ENCODE results near the gene PELO.

PELO gene

GRCh38 chr5:52776116-52776515, 11.6 kb upstream of the PELO start:
- TF ChIP-seq ARNT (IDR thresholded peaks at IDR 0.05), result no peak
- TF ChIP-seq ZNF384 (IDR thresholded peaks at IDR 0.05), result no peak
- TF ChIP-seq LEF1 (IDR thresholded peaks at IDR 0.05; ENCODE audit: borderline replicate concordance), result no peak
- no peak for TF ChIP-seq FOXK2 (IDR thresholded peaks at IDR 0.05)
- no peak for TF ChIP-seq ELF4 (IDR thresholded peaks at IDR 0.05)
- no peak for TF ChIP-seq SP1 (IDR thresholded peaks at IDR 0.05)
- no peak for TF ChIP-seq FOXA1 (IDR thresholded peaks at IDR 0.05)
- TF ChIP-seq NFRKB (IDR thresholded peaks at IDR 0.05), result no peak
- no peak for TF ChIP-seq CTBP1 (IDR thresholded peaks at IDR 0.05; ENCODE audit: borderline replicate concordance)
- no peak for TF ChIP-seq FOXM1 (IDR thresholded peaks at IDR 0.05; ENCODE audit: borderline replicate concordance)
- TF ChIP-seq BHLHE40 (IDR thresholded peaks at IDR 0.05; ENCODE audit: borderline replicate concordance), result no peak
- no peak for TF ChIP-seq TARDBP (IDR thresholded peaks at IDR 0.05)
- no peak for TF ChIP-seq HDGF (IDR thresholded peaks at IDR 0.05; ENCODE audit: borderline replicate concordance)
- no peak for TF ChIP-seq L3MBTL2 (conservative IDR thresholded peaks at IDR 0.05)
- no peak for TF ChIP-seq SUZ12 (IDR thresholded peaks at IDR 0.05)
- no peak for TF ChIP-seq PKNOX1 (IDR thresholded peaks at IDR 0.05)
- DNase-seq (ENCODE audit: extremely low spot score), result no peak
- ChIA-PET POLR2A (no interaction called here), CTCF (interaction anchor here (0.6 kb wide), 1 partner anchor 313 kb away, joined by 3 read pairs; no protein-coding TSS in a partner anchor)

GRCh38 chr5:52777186-52777585, 10.5 kb upstream of the PELO start:
- TF ChIP-seq LEF1 (IDR thresholded peaks at IDR 0.05; ENCODE audit: borderline replicate concordance) (no peak), FOXK2 (IDR thresholded peaks at IDR 0.05) (no peak), FOXA1 (IDR thresholded peaks at IDR 0.05) (no peak), ARNT (IDR thresholded peaks at IDR 0.05) (no peak), TARDBP (IDR thresholded peaks at IDR 0.05) (no peak), HDGF (IDR thresholded peaks at IDR 0.05; ENCODE audit: borderline replicate concordance) (no peak), BHLHE40 (IDR thresholded peaks at IDR 0.05; ENCODE audit: borderline replicate concordance) (no peak), NFRKB (IDR thresholded peaks at IDR 0.05) (no peak), PKNOX1 (IDR thresholded peaks at IDR 0.05) (no peak), ZNF384 (IDR thresholded peaks at IDR 0.05) (no peak), CTBP1 (IDR thresholded peaks at IDR 0.05; ENCODE audit: borderline replicate concordance) (no peak), ELF4 (IDR thresholded peaks at IDR 0.05) (no peak), SP1 (IDR thresholded peaks at IDR 0.05) (no peak), FOXM1 (IDR thresholded peaks at IDR 0.05; ENCODE audit: borderline replicate concordance) (no peak), SUZ12 (IDR thresholded peaks at IDR 0.05) (no peak), L3MBTL2 (conservative IDR thresholded peaks at IDR 0.05) (no peak)
- POLR2A ChIA-PET, result no interaction called here
- CTCF ChIA-PET, result interaction anchor here (0.6 kb wide), 1 partner anchor 9 kb away, joined by 3 read pairs; no protein-coding TSS in a partner anchor
- no peak for DNase-seq (ENCODE audit: extremely low spot score)

- ChIA-PET CTCF (no interaction called here), POLR2A (interaction anchor here (0.7 kb wide), 1 partner anchor 331 kb away, joined by 3 read pairs; the partner anchor contains the start of gene MOCS2)
- DNase-seq (ENCODE audit: extremely low spot score), result no peak
- TF ChIP-seq FOXA1 (IDR thresholded peaks at IDR 0.05) (no peak), L3MBTL2 (conservative IDR thresholded peaks at IDR 0.05) (no peak), ELF4 (IDR thresholded peaks at IDR 0.05) (no peak), CTBP1 (IDR thresholded peaks at IDR 0.05; ENCODE audit: borderline replicate concordance) (no peak), FOXK2 (IDR thresholded peaks at IDR 0.05) (no peak), HDGF (IDR thresholded peaks at IDR 0.05; ENCODE audit: borderline replicate concordance) (no peak), NFRKB (IDR thresholded peaks at IDR 0.05) (no peak), BHLHE40 (IDR thresholded peaks at IDR 0.05; ENCODE audit: borderline replicate concordance) (no peak), LEF1 (IDR thresholded peaks at IDR 0.05; ENCODE audit: borderline replicate concordance) (no peak), TARDBP (IDR thresholded peaks at IDR 0.05) (no peak)
Observed at GRCh38 chr5:52778781-52779180, 8.9 kb upstream of the PELO start.

GRCh38 chr5:52779213-52779612, 8.5 kb upstream of the PELO start:
- POLR2A ChIA-PET, result no interaction called here
- CTCF ChIA-PET, result no interaction called here

GRCh38 chr5:52783226-52783959, 4.3 kb upstream of the PELO start:
- CTCF ChIA-PET, result no interaction called here
- TF ChIP-seq NFRKB (IDR thresholded peaks at IDR 0.05) (no peak), SUZ12 (IDR thresholded peaks at IDR 0.05) (no peak), ARNT (IDR thresholded peaks at IDR 0.05) (no peak), LEF1 (IDR thresholded peaks at IDR 0.05; ENCODE audit: borderline replicate concordance) (no peak), FOXM1 (IDR thresholded peaks at IDR 0.05; ENCODE audit: borderline replicate concordance) (no peak)
- POLR2A ChIA-PET, result no interaction called here
- DNase-seq (ENCODE audit: extremely low spot score), result no peak

More at GRCh38 chr5:52779213-52779612, 8.5 kb upstream of the PELO start:
- TF ChIP-seq FOXK2 (IDR thresholded peaks at IDR 0.05) (no peak), SUZ12 (IDR thresholded peaks at IDR 0.05) (no peak), FOXM1 (IDR thresholded peaks at IDR 0.05; ENCODE audit: borderline replicate concordance) (no peak), HDGF (IDR thresholded peaks at IDR 0.05; ENCODE audit: borderline replicate concordance) (no peak), FOXA1 (IDR thresholded peaks at IDR 0.05) (no peak), SP1 (IDR thresholded peaks at IDR 0.05) (no peak), BHLHE40 (IDR thresholded peaks at IDR 0.05; ENCODE audit: borderline replicate concordance) (no peak), ELF4 (IDR thresholded peaks at IDR 0.05) (no peak), NFRKB (IDR thresholded peaks at IDR 0.05) (no peak), TARDBP (IDR thresholded peaks at IDR 0.05) (no peak), CTBP1 (IDR thresholded peaks at IDR 0.05; ENCODE audit: borderline replicate concordance) (no peak), ZNF384 (IDR thresholded peaks at IDR 0.05) (no peak), L3MBTL2 (conservative IDR thresholded peaks at IDR 0.05) (no peak), PKNOX1 (IDR thresholded peaks at IDR 0.05) (no peak), ARNT (IDR thresholded peaks at IDR 0.05) (no peak)
- no peak for DNase-seq (ENCODE audit: extremely low spot score)

GRCh38 chr5:52784737-52785136, 3.0 kb upstream of the PELO start:
- ChIA-PET POLR2A (no interaction called here), CTCF (no interaction called here)
- no peak for DNase-seq (ENCODE audit: extremely low spot score)
- no peak for TF ChIP-seq CTBP1 (IDR thresholded peaks at IDR 0.05; ENCODE audit: borderline replicate concordance)
- no peak for TF ChIP-seq L3MBTL2 (conservative IDR thresholded peaks at IDR 0.05)
- no peak for TF ChIP-seq PKNOX1 (IDR thresholded peaks at IDR 0.05)
- no peak for TF ChIP-seq BHLHE40 (IDR thresholded peaks at IDR 0.05; ENCODE audit: borderline replicate concordance)
- no peak for TF ChIP-seq FOXM1 (IDR thresholded peaks at IDR 0.05; ENCODE audit: borderline replicate concordance)
- TF ChIP-seq SUZ12 (IDR thresholded peaks at IDR 0.05), result no peak
- TF ChIP-seq NFRKB (IDR thresholded peaks at IDR 0.05), result no peak
- TF ChIP-seq SP1 (IDR thresholded peaks at IDR 0.05), result no peak
- TF ChIP-seq LEF1 (IDR thresholded peaks at IDR 0.05; ENCODE audit: borderline replicate concordance), result no peak
- TF ChIP-seq ARNT (IDR thresholded peaks at IDR 0.05), result no peak

Measured in HEK293T (cell line).